ENCODE results near the gene SLC35D3. TPM values are rescaled to one million over a fixed set of nuclear protein-coding genes. Genes with fewer than 3 reads are reported as not detected.
"Not testable (repeated sequence)": the region's sequence is repeated elsewhere in the genome, so short reads cannot be mapped to it uniquely, and the experiment has no call there.

The SLC35D3 gene
- total RNA-seq, 1 donor from 2014 or later, result not detected

- Histone ChIP-seq H3K36me3 (no peaks in the 10 kb centered on the region), H3K9me3 (no peaks in the 10 kb centered on the region), H3K27me3 (no peaks in the 10 kb centered on the region), H3K27ac (no peak overlapping the region), H3K4me1 (no peaks in the 10 kb centered on the region), H3K4me3 (no peak overlapping the region)
- TF ChIP-seq CTCF (IDR thresholded peaks at IDR 0.05), result no peak
- no peak for TF ChIP-seq POLR2A (IDR thresholded peaks at IDR 0.05)
- no peak for TF ChIP-seq POLR2AphosphoS5 (IDR thresholded peaks at IDR 0.05; ENCODE audit: insufficient read depth in 1 of 2, low read depth in 1 of 2)
- intact Hi-C loops (cut with DNase I), result no loop called here
- DNase-seq (ENCODE audit: extremely low spot score in 2 of 2), result no peak
Measured at GRCh38 chr6:136969930-136970329, 47.8 kb downstream of the SLC35D3 start.

GRCh38 chr6:136971609-136972008, 49.5 kb downstream of the SLC35D3 start:
- TF ChIP-seq CTCF (IDR thresholded peaks at IDR 0.05) (no peak), POLR2AphosphoS5 (IDR thresholded peaks at IDR 0.05; ENCODE audit: insufficient read depth in 1 of 2, low read depth in 1 of 2) (no peak), POLR2A (IDR thresholded peaks at IDR 0.05) (no peak)
- no peaks in the 10 kb centered on the region for H3K36me3 ChIP-seq
- no peaks in the 10 kb centered on the region for H3K4me1 ChIP-seq
- DNase-seq (ENCODE audit: extremely low spot score in 2 of 2), result no peak
- intact Hi-C loops (cut with DNase I), result no loop called here
- H3K27ac ChIP-seq, result no peak overlapping the region
- H3K9me3 ChIP-seq, result no peaks in the 10 kb centered on the region
- no peak overlapping the region for H3K4me3 ChIP-seq
- H3K27me3 ChIP-seq, result no peaks in the 10 kb centered on the region

GRCh38 chr6:136973781-136974180, 51.7 kb downstream of the SLC35D3 start:
- H3K27me3 ChIP-seq; H3K4me1 ChIP-seq; H3K36me3 ChIP-seq; H3K9me3 ChIP-seq; H3K27ac ChIP-seq; H3K4me3 ChIP-seq; DNase-seq (ENCODE audit: extremely low spot score in 2 of 2); intact Hi-C loops (cut with DNase I): not testable (repeated sequence)

Small RNAs within 50 kb of the gene (small RNA-seq; reads per million reads assigned to genes)
- gene RF00019 (not detected), gene RPL35AP3 (not detected)

Other genes with a start within 250 kb of the SLC35D3 start
- 31.2 TPM for gene MAP3K5, start 129.8 kb upstream of the SLC35D3 start, total RNA-seq
- 6.1 TPM for gene PEX7, start 99.7 kb upstream of the SLC35D3 start, total RNA-seq
- 21.9 TPM for gene IL20RA, start 122.7 kb downstream of the SLC35D3 start, total RNA-seq